ENCODE data around the gene ZNF579.
"Not testable (repeated sequence)": the region's sequence is repeated elsewhere in the genome, so short reads cannot be mapped to it uniquely, and the experiment has no call there.

Gene ZNF579

GRCh38 chr19:55538132-55538531 is 42.5 kb downstream of the ZNF579 start:
- no peak for DNase-seq

- no peak for DNase-seq
Measured at GRCh38 chr19:55537741-55538111, 42.9 kb downstream of the ZNF579 start.

DNA sequence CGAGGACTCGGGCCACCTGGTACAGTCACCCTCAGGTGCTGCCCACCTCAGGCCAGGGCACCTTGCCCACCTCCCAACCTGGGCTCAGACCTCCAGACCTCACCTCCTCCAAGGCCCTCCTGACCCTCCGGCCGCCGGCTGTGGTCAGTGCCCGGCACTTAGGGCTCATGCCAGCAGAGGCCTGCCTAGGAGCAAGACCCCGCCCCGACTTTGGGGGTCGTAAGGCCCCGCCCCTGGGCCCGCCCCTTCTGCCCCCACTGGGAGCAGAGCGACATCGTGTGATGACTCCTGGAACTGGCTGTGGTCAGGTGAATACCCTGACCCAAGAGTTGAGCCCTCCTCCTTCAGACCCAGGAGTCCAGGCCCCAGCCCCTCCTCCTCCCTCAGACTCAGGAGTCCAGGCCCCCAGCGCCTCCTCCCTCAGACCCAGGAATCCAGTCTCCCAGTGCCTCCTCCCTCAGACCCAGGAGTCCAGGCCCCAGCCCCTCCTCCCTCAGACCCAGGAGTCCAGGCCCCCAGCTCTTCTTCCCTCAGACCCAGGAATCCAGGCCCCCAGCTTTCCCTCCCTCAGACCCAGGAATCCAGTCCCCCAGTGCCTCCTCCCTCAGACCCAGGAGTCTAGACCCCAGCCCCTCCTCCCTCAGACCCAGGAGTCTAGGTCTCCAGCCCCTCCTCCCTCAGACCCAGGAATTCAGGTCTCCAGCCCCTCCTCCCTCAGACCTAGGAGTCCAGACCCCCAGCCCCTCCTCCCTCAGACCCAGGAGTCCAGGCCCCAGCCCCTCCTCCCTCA is 43.5 kb downstream of the ZNF579 start, which contains the start of gene SBK2:
TSS of gene SBK2 (minus strand) at position 183 of the 790 bp plus-strand sequence. CDS start 839 bp downstream, outside the sequence.
- DNase-seq = no peak

- no peak for DNase-seq
Measured at GRCh38 chr19:55536366-55536765, 44.3 kb downstream of the ZNF579 start.

DNA sequence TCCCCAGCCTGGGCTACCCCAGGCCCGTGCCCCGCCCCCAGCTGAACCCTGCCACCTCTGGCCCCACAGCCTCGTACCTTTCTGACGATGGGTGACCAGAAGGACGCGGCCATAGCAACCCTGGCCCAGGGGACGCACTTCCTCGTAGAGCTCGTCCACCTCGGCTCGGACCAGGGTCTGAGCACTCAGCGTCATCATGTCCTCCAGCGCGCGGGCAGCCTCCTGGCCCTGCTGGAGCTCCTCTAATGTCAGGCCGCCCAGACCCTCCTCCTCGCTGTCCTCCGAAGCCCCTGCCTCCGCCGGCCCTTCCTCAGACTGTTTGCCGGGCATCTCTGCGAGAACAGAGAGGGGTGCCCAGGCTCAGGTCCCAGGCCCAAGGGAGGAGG is 44.7 kb downstream of the ZNF579 start:
- DNase-seq = no peak

DNA sequence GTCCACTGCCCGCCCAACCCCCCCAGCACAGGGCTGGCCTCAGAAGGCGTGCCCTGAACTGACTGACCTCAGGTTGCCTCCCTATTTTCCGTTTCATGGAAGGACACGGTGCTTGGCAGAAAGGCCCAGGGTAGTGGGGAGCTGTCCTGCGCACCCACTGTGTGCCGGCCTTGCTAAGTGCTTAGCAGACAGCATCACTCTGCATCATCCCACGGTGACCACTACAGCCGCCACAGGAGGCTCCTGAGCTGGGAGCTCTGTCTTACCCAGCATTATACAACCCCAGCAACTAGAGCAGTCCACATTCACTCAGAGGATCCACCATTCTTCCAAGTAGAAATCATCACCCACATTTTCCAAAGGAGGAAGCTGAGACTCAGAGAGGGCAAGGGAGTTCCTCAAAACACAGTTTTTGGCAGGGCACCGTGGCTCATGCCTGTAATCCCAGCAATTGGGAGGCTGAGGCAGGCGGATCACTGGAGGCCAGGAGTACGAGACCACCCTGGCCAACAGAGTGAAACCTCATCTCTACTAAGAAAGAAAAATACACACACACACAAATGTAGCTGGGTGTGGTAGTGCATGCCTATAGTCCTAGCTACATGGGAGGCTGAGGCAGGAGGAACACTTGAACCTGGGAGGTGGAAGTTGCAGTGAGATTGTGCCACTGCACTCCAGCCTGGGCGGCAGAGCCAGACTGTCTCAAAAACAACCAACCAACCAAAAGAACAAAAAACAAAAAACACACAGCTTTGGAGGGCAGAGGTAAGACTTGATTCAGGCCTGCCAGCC is 45.3 kb downstream of the ZNF579 start:
- no peak for DNase-seq

GRCh38 chr19:55534280-55534679 is 46.4 kb downstream of the ZNF579 start:
- DNase-seq = not testable (repeated sequence)

DNA sequence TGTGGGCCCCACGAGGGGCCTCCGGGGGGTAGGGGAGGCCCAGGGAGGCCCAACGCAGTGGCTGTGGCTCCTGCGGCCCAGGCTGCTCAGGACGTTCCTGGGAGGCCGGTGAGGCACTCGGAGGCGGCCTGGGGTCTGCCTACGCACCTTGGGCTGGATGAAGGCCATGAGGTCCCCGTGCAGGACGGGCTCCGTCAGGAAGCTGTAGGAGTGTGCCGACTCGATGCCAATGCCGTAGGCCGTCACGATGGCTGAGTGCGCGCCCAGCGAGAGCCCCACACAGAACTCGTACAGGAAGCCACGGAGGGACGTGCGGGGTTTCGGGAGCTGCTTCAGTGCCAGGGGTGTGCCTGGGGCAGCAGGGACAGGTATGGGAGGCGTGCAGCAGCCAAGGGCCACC is 49.7 kb downstream of the ZNF579 start:
- no peak for DNase-seq

- no peak for DNase-seq
Measured at GRCh38 chr19:55529636-55530234, 50.9 kb downstream of the ZNF579 start.

DNA sequence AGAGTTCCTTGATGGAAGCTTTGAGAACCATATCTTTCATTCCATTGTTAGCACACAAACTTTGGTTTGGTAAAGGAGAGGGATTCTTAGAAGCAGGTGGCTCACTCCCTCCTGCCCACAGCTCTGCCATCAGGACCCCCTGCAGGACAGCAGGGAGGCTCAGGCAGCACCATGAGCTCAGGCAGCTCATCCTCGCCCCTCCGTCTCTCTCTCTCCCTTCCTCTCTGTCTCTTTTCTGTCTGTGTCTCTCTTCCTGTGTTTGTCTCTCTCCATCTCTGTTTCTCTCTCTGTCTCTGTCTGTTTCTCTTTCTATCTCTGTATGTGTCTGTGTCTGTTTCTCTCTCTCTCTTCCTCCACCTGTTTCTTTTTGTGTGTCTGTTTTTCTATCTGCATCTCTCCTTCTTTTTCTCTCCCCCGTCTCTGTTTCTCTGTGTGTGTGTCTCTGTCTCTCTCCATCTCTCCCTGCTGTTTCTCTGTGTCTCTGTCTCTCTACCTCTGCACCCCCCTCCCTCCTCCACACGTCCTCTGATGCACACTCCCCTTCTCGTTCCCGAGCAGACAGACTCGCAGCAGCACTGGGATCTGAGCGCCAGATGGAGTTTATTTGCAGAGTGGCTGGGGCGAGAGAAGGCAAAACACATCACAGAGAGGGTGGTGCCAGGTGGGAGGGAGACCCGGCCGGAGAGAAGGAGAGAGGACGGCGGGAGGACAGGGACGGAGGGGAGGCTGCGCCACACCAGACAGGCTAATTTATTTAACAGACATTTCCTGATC is 52.4 kb downstream of the ZNF579 start:
- DNase-seq = no peak

- no peak for DNase-seq
Measured at GRCh38 chr19:55527197-55528029, 53.2 kb downstream of the ZNF579 start.
